WTC11 (cell line): ENCODE measurements around the gene RTP2. TPM values are rescaled to one million over a fixed set of nuclear protein-coding genes. Genes with fewer than 3 reads are reported as not detected.

ENCODE experiments used
- ATAC-seq: fragments of 200-7000 bp; cut with Tn5 transposase; 2 replicates; pipeline ENCODE4 v1.10.0; 2021; ENCODE audit warnings: mild to moderate bottlenecking, moderate library complexity
- CTCF ChIA-PET: fragments of 300-600 bp; sonication (Branson Sonifier 250); formaldehyde crosslinking; loops from one replicate; lab custom pipeline; 2021; ENCODE audit warnings: antibody characterized with exemption; lab: Charles Lee
- POLR2A ChIA-PET: fragments of 350-600 bp; sonication (Branson Sonifier 250); formaldehyde crosslinking; loops from one replicate; lab custom pipeline; 2021; ENCODE audit warnings: antibody characterized with exemption; lab: Charles Lee
- DNase-seq: peaks from one replicate; pipeline ENCODE4 v3.0.0; 2021; ENCODE audit warnings: low spot score
- H3K27ac Mint-ChIP-seq: 2 replicates; pipeline ENCODE4 v1.8.0; 2021; ENCODE audit warnings: mixed read lengths
- H3K27me3 Mint-ChIP-seq: 2 replicates; pipeline ENCODE4 v1.8.0; 2021; ENCODE audit warnings: low read depth, mild to moderate bottlenecking, moderate library complexity, mixed read lengths
- H3K36me3 Mint-ChIP-seq: 2 replicates; pipeline ENCODE4 v1.8.0; 2021; ENCODE audit warnings: mixed read lengths
- H3K4me1 Mint-ChIP-seq: 2 replicates; pipeline ENCODE4 v1.8.0; 2022; ENCODE audit warnings: mixed read lengths
- H3K4me3 Mint-ChIP-seq: 2 replicates; pipeline ENCODE4 v1.8.0; 2021; ENCODE audit warnings: mild to moderate bottlenecking, moderate library complexity, mixed read lengths
- H3K9me3 Mint-ChIP-seq: 2 replicates; pipeline ENCODE4 v1.8.0; 2021; ENCODE audit warnings: mixed read lengths
- ATF6 ChIP-seq: sonication (generic); formaldehyde crosslinking; IDR thresholded peaks from 2 replicates; pipeline ENCODE4 v1.8.1; 2023; ENCODE audit warnings: mild to moderate bottlenecking, missing genetic modification reagents
- ELF4 ChIP-seq: sonication (generic); formaldehyde crosslinking; IDR thresholded peaks from 2 replicates; pipeline ENCODE4 v1.8.1; 2022; ENCODE audit warnings: low read depth, mild to moderate bottlenecking, moderate library complexity, missing genetic modification reagents
- EMX1 ChIP-seq: fragments of 250-450 bp; sonication (Bioruptor Pico); IDR thresholded peaks from 2 replicates; pipeline ENCODE4 v1.8.0; 2021; ENCODE audit warnings: mild to moderate bottlenecking
- ETV6 ChIP-seq: sonication (generic); formaldehyde crosslinking; IDR thresholded peaks from 2 replicates; pipeline ENCODE4 v1.8.1; 2022; ENCODE audit warnings: mild to moderate bottlenecking, missing genetic modification reagents
- FOXK1 ChIP-seq: sonication (generic); formaldehyde crosslinking; IDR thresholded peaks from 2 replicates; pipeline ENCODE4 v1.8.0; 2022; ENCODE audit warnings: mild to moderate bottlenecking, moderate library complexity, missing genetic modification reagents
- GABPB1 ChIP-seq: sonication (generic); formaldehyde crosslinking; IDR thresholded peaks from 2 replicates; pipeline ENCODE4 v1.8.1; 2023; ENCODE audit warnings: mild to moderate bottlenecking, missing genetic modification reagents
- HMGA2 ChIP-seq: fragments of 250-450 bp; sonication (Bioruptor Pico); IDR thresholded peaks from 2 replicates; pipeline ENCODE4 v1.4.0; 2021; ENCODE audit warnings: mild to moderate bottlenecking, moderate library complexity
- NFATC4 ChIP-seq: fragments of 250-450 bp; sonication (Bioruptor Pico); IDR thresholded peaks from 2 replicates; pipeline ENCODE4 v1.9.0; 2021; ENCODE audit warnings: mild to moderate bottlenecking
- NFE2L1 ChIP-seq: sonication (generic); formaldehyde crosslinking; IDR thresholded peaks from 2 replicates; pipeline ENCODE4 v1.8.1; 2023; ENCODE audit warnings: missing genetic modification reagents
- RELA ChIP-seq: sonication (generic); formaldehyde crosslinking; IDR thresholded peaks from 2 replicates; pipeline ENCODE4 v1.8.1; 2022; ENCODE audit warnings: missing genetic modification reagents, mild to moderate bottlenecking, borderline replicate concordance
- RORB ChIP-seq: fragments of 250-450 bp; sonication (Bioruptor Pico); IDR thresholded peaks from 2 replicates; pipeline ENCODE4 v1.9.0; 2021; ENCODE audit warnings: mild to moderate bottlenecking
- SMAD3 ChIP-seq: sonication (generic); formaldehyde crosslinking; IDR thresholded peaks from 2 replicates; pipeline ENCODE4 v1.8.0; 2022; ENCODE audit warnings: missing genetic modification reagents, mild to moderate bottlenecking, borderline replicate concordance
- TCF7 ChIP-seq: sonication (generic); formaldehyde crosslinking; IDR thresholded peaks from 2 replicates; pipeline ENCODE4 v1.8.0; 2022; ENCODE audit warnings: mild to moderate bottlenecking, low read depth, missing genetic modification reagents, moderate library complexity
- TEAD1 ChIP-seq: sonication (generic); formaldehyde crosslinking; IDR thresholded peaks from 2 replicates; pipeline ENCODE4 v1.8.0; 2022; ENCODE audit warnings: mild to moderate bottlenecking, missing genetic modification reagents
- ZBTB43 ChIP-seq: sonication (generic); formaldehyde crosslinking; IDR thresholded peaks from 2 replicates; pipeline ENCODE4 v1.8.1; 2023; ENCODE audit warnings: mild to moderate bottlenecking, missing genetic modification reagents
- ZNF263 ChIP-seq: sonication (generic); formaldehyde crosslinking; IDR thresholded peaks from 2 replicates; pipeline ENCODE4 v1.8.1; 2022; ENCODE audit warnings: low read depth, mild to moderate bottlenecking, moderate library complexity, missing genetic modification reagents
- ZNF416 ChIP-seq: fragments of 250-450 bp; sonication (Bioruptor Pico); IDR thresholded peaks from 2 replicates; pipeline ENCODE4 v1.9.0; 2021; ENCODE audit warnings: mild to moderate bottlenecking, inconsistent platforms
- total RNA-seq: library from RNA; stranded (reverse); gene quantifications from 3 replicates; pipeline ENCODE4 v1.2.3, GENCODE V29; 2021
- TF ChIP-seq, protein P1 (sequence below): fragments of 250-450 bp; sonication (Bioruptor Pico); conservative IDR thresholded peaks from 2 replicates; pipeline ENCODE4 v1.9.0; 2021; ENCODE audit warnings: mild to moderate bottlenecking
- TF ChIP-seq, protein P2 (sequence below): sonication (generic); formaldehyde crosslinking; IDR thresholded peaks from 2 replicates; pipeline ENCODE4 v1.8.0; 2023; ENCODE audit warnings: missing genetic modification reagents, mild to moderate bottlenecking, borderline replicate concordance
- TF ChIP-seq, protein P3 (sequence below): sonication (generic); formaldehyde crosslinking; IDR thresholded peaks from 2 replicates; pipeline ENCODE4 v1.8.0; 2022; ENCODE audit warnings: mild to moderate bottlenecking, missing genetic modification reagents

RTP2 gene
- total RNA-seq, 1 experiment from 2014 or later, result not detected

DNA sequence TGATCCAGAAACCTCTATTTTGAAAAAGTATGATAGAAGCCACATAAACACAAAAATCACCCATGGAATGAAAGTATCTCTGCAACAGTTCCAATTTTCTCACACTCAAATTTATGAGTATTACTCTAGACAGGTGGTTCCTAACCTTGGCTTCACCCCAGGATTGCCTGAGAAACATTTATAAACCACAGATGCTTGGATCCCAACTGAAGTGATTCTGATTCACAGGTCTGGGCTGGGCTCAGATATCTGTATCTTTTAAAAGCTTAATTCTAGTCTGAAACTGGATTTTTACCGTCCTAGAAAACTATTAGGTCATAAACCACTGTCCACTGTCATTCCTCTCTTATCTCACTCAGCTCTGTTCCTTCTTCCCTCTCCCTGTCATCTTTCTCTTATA, 24.8 kb downstream of the RTP2 start:
- H3K27me3 Mint-ChIP-seq, result peaks cover 61% of the 10 kb centered on the region
- H3K36me3 Mint-ChIP-seq, result no peaks in the 10 kb centered on the region
- no peak overlapping the region for H3K27ac Mint-ChIP-seq
- CTCF ChIA-PET, result interaction anchor here (3.2 to 5.4 kb wide), 3 partner anchors 62 to 457 kb away, joined by 56 to 433 read pairs (median 68); no protein-coding TSS in a partner anchor
- TF ChIP-seq HMGA2 (CRISPR knock-in tag), result no peak
- TF ChIP-seq GABPB1 (CRISPR knock-in tag), result no peak
- TF ChIP-seq TEAD1, result no peak
- no peak for TF ChIP-seq ZBTB43 (CRISPR knock-in tag)
- TF ChIP-seq NFE2L1 (CRISPR knock-in tag), result no peak
- TF ChIP-seq SMAD3 (CRISPR knock-in tag), result no peak
- TF ChIP-seq ELF4, result no peak
- no peak for TF ChIP-seq ZNF416 (CRISPR knock-in tag)
- TF ChIP-seq TCF7 (CRISPR knock-in tag), result no peak
- TF ChIP-seq ZNF263, result no peak
- TF ChIP-seq, protein P1, sequence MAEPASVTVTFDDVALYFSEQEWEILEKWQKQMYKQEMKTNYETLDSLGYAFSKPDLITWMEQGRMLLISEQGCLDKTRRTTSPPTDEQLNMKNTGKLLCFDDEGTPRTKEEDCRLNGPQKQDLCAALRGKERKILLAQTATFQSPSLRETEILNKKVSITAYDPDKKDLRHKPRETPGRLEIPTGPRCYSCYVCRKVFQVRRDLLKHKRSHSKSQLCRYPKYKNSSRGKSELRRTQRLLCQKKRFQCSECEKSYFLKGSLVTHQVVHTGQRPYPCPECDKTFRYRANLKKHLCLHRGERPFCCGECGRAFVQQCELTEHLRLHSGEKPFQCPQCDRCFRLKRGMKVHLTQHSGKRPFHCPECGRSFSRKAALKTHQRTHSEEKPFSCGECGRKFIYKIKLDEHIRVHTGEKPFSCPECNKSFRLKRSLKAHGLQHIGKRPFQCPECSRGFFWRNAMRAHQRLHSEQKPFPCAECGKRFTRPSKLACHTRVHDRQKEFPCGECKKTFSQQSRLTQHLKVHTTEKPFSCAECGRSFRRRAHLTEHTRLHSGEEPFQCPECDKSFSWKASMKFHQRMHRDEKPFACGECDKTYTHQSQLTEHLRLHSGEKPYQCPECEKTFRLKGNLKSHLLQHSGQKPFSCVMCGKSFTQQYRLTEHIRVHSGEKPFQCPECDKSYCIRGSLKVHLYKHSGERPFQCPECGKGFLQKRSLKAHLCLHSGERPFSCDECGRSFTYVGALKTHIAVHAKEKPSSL, result no peak
- TF ChIP-seq ATF6 (CRISPR knock-in tag), result no peak
- TF ChIP-seq, protein P2, sequence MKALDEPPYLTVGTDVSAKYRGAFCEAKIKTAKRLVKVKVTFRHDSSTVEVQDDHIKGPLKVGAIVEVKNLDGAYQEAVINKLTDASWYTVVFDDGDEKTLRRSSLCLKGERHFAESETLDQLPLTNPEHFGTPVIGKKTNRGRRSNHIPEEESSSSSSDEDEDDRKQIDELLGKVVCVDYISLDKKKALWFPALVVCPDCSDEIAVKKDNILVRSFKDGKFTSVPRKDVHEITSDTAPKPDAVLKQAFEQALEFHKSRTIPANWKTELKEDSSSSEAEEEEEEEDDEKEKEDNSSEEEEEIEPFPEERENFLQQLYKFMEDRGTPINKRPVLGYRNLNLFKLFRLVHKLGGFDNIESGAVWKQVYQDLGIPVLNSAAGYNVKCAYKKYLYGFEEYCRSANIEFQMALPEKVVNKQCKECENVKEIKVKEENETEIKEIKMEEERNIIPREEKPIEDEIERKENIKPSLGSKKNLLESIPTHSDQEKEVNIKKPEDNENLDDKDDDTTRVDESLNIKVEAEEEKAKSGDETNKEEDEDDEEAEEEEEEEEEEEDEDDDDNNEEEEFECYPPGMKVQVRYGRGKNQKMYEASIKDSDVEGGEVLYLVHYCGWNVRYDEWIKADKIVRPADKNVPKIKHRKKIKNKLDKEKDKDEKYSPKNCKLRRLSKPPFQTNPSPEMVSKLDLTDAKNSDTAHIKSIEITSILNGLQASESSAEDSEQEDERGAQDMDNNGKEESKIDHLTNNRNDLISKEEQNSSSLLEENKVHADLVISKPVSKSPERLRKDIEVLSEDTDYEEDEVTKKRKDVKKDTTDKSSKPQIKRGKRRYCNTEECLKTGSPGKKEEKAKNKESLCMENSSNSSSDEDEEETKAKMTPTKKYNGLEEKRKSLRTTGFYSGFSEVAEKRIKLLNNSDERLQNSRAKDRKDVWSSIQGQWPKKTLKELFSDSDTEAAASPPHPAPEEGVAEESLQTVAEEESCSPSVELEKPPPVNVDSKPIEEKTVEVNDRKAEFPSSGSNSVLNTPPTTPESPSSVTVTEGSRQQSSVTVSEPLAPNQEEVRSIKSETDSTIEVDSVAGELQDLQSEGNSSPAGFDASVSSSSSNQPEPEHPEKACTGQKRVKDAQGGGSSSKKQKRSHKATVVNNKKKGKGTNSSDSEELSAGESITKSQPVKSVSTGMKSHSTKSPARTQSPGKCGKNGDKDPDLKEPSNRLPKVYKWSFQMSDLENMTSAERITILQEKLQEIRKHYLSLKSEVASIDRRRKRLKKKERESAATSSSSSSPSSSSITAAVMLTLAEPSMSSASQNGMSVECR (CRISPR knock-in tag), result no peak
- TF ChIP-seq, protein P3, sequence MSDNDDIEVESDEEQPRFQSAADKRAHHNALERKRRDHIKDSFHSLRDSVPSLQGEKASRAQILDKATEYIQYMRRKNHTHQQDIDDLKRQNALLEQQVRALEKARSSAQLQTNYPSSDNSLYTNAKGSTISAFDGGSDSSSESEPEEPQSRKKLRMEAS (CRISPR knock-in tag), result no peak
- no peak for TF ChIP-seq EMX1 (CRISPR knock-in tag)
- TF ChIP-seq RELA (CRISPR knock-in tag), result no peak
- TF ChIP-seq ETV6 (CRISPR knock-in tag), result no peak
- TF ChIP-seq FOXK1 (CRISPR knock-in tag), result no peak
- no peak for TF ChIP-seq NFATC4 (CRISPR knock-in tag)
- no peak for TF ChIP-seq RORB (CRISPR knock-in tag)
- TF ChIP-seq, all 79 proteins: peak for 0
- ATAC-seq (no peak), DNase-seq (no peak)
- Mint-ChIP-seq H3K4me1 (peaks cover 20% of the 10 kb centered on the region), H3K9me3 (no peaks in the 10 kb centered on the region), H3K4me3 (no peak overlapping the region)
- POLR2A ChIA-PET, result interaction anchor here (3.6 kb wide), 1 partner anchor 359 kb away, joined by 18 read pairs; no protein-coding TSS in a partner anchor
